Heart left ventricle (tissue), 16 donors: ENCODE results near the gene WWOX. TPM values are rescaled to one million over a fixed set of nuclear protein-coding genes. Genes with fewer than 3 reads are reported as not detected.
A peak's percentile ranks its signal among the peaks of the same experiment; 100 is the strongest.

ENCODE experiments used
- ATAC-seq, 4 donors: fragments of 200-7000 bp; cut with Tn5 transposase; one replicate each; pipeline ENCODE4 v1.9.1; 2020 to 2022; ENCODE audit warnings: moderate library complexity in 4 of 4, mild to moderate bottlenecking in 3 of 4, moderate number of reproducible peaks in 1 of 4
- DNase-seq, 5 donors: peaks; one replicate each; pipeline ENCODE4 v3.0.0-alpha.2; 2020
- H3K27ac ChIP-seq, 12 donors: fragments of 200-600 bp; sonication (generic) in 4 of 12; one replicate each; pipeline versions ENCODE4 v1.5.0 to v1.8.0; 2016 to 2022; ENCODE audit warnings: mild to moderate bottlenecking in 2 of 12
- H3K27me3 ChIP-seq, 9 donors: fragments of 200-600 bp; sonication (generic) in 2 of 9; one replicate each; pipeline versions ENCODE4 v1.5.1 to v1.8.0; 2016 to 2022; ENCODE audit warnings: mild to moderate bottlenecking in 3 of 9
- H3K36me3 ChIP-seq, 9 donors: fragments of 200-600 bp; sonication (generic) in 2 of 9; one replicate each; pipeline versions ENCODE4 v1.5.0 to v1.8.0; 2018 to 2022; ENCODE audit warnings: mild to moderate bottlenecking in 2 of 9
- H3K4me1 ChIP-seq, 12 donors: fragments of 200-600 bp; sonication (generic) in 4 of 12; one replicate each; pipeline versions ENCODE4 v1.5.0 to v1.8.0; 2016 to 2022; ENCODE audit warnings: mild to moderate bottlenecking in 3 of 12
- H3K4me3 ChIP-seq, 12 donors: fragments of 200-600 bp; sonication (generic) in 4 of 12; one replicate each; pipeline versions ENCODE4 v1.5.0 to v1.8.0; 2017 to 2022; ENCODE audit warnings: mild to moderate bottlenecking in 9 of 12, moderate library complexity in 4 of 12
- H3K9me3 ChIP-seq, 12 donors: fragments of 200-600 bp; sonication (generic) in 4 of 12; one replicate each; pipeline versions ENCODE4 v1.5.0 to v1.8.0; 2016 to 2022; ENCODE audit warnings: mild to moderate bottlenecking in 1 of 12
- CTCF ChIP-seq, 12 donors: fragments of 200-600 bp; sonication (generic) in 4 of 12; IDR thresholded peaks; one replicate each; pipeline versions ENCODE4 v1.5.0 to v1.8.0; 2018 to 2022; ENCODE audit warnings: antibody characterized with exemption in 12 of 12, mild to moderate bottlenecking in 5 of 12
- POLR2A ChIP-seq, 2 donors: fragments of 450-650 bp; IDR thresholded peaks; one replicate each; pipeline ENCODE4 v1.6.1; 2017; ENCODE audit warnings: antibody characterized with exemption in 2 of 2, mild to moderate bottlenecking in 2 of 2, moderate library complexity in 2 of 2
- WGBS, 4 donors: extraction: QIAGEN DNeasy Blood & Tissue Kit in 2 of 4; methylation state at CpG; one replicate each; pipeline versions ENCODE4 v1.1.5 to v1.1.7; 2013 to 2018; 5-methylcytosine and 5-hydroxymethylcytosine counted together
- intact Hi-C, 10 donors: fragments of 100-400 bp; cut with DNase I; formaldehyde crosslinking; loops; one replicate each; pipeline versions ENCODE4 v1.11.1 to v1.14.2; 2022
- polyA plus RNA-seq, 2 donors: library from polyadenylated mRNA; stranded (reverse); fragments of 200-250 nt; gene quantifications; one replicate each; pipeline ENCODE4 v1.2.3, GENCODE V29; 2013
- total RNA-seq, 9 donors: library from RNA; depleted of rRNA in 2 of 9; stranded (reverse); fragments of >200 nt in 2 of 9; fragmentation: NEBNext Ultra II Directional in 3 of 9; extraction: Animal tissue kit (Norgen Biotek cat#: 25700) in 3 of 9; gene quantifications; one replicate each; pipeline versions ENCODE4 v1.1.0 to v1.2.4, GENCODE V29; 2016 to 2023
- donor health status: ischemic (EF 13 %, LVEDD 7.1; RV severe dilation, severe dysfunction).
- donor health status: healthy with polysubstance abuse.
- donor health status: DM: no; HTN: yes; CAD: no.
- donor health status: DM: no; HTN: no; CAD: no.
- donor health status: ischemic (EF 25% LVEDD 6.9; RV normal size, moderate dysfunction).
- donor health status: ischemic (EF 25% LVEDD 5.7; RV mildly dilated, moderate dysfunction).
- donor health status: healthy.
- donor health status: DM: yes; HTN: yes; CAD: no.
- donor health status: ischemic (EF 35%, LVEDD 5.7; RV mildly dilated, moderate dysfunction).
- donor health status: nonischemic (EF 11% LVEDD 7.7; RV severe dilation, severe dysfunction).
- donor health status: DM: yes; HTN: yes; CAD: no.
- donor health status: PGD.
- donor health status: ischemic (EF 29% LVEDD 5.4; RV normal size, mild dysfunction).
- donor health status: nonischemic (EF 23%, LVEDD 6.1; RV moderate dilation, normal function).

Gene WWOX
- total and polyA plus RNA-seq, 11 donors, result 4.3 to 18.3 (median 9.1) TPM

GRCh38 chr16:78740269-78740668 lies 640.8 kb downstream of the WWOX start:
- H3K27me3 ChIP-seq, result no peaks in the 10 kb centered on the region
- DNase-seq (no peak), ATAC-seq (no peak)
- no peak overlapping the region for H3K27ac ChIP-seq
- intact Hi-C loops, result no loop called here
- H3K9me3 ChIP-seq, result no peaks in the 10 kb centered on the region
- H3K36me3 ChIP-seq, result no peaks in the 10 kb centered on the region
- 88 to 93% (median 90%) methylated on average over 12 of the region's 12 CpGs for WGBS, 4 donors
- peaks cover 0 to 13% (median 0%) of the 10 kb centered on the region in 12 donors for H3K4me1 ChIP-seq
- no peak overlapping the region for H3K4me3 ChIP-seq
- no peak for TF ChIP-seq POLR2A (IDR thresholded peaks at IDR 0.05)
- no peak for TF ChIP-seq CTCF (IDR thresholded peaks at IDR 0.05)

- TF ChIP-seq POLR2A (IDR thresholded peaks at IDR 0.05) (no peak), CTCF (IDR thresholded peaks at IDR 0.05) (no peak)
- Histone ChIP-seq H3K9me3 (no peaks in the 10 kb centered on the region), H3K4me1 (peaks cover 0 to 13% (median 0%) of the 10 kb centered on the region in 12 donors), H3K27me3 (no peaks in the 10 kb centered on the region), H3K4me3 (peak overlapping the region in 2 of 12 donors; percentile 12 to 38), H3K36me3 (no peaks in the 10 kb centered on the region), H3K27ac (peak overlapping the region in 2 of 12 donors; percentile 30 to 78)
- WGBS, 4 donors, result 71 to 77% (median 73%) methylated on average over 21 of the region's 21 CpGs
- DNase-seq (peak in 3 of 5 donors; percentile 10 to 33 (median 24)), ATAC-seq (peak in 2 of 4 donors; percentile 29 to 47)
- intact Hi-C loops, result no loop called here
Observed at GRCh38 chr16:78742501-78743283, 643.2 kb downstream of the WWOX start.

GRCh38 chr16:78743556-78743955 lies 644.1 kb downstream of the WWOX start:
- Histone ChIP-seq H3K27me3 (no peaks in the 10 kb centered on the region), H3K4me1 (peaks cover 0 to 13% (median 0%) of the 10 kb centered on the region in 12 donors), H3K9me3 (no peaks in the 10 kb centered on the region), H3K27ac (no peak overlapping the region), H3K4me3 (no peak overlapping the region), H3K36me3 (no peaks in the 10 kb centered on the region)
- 91 to 94% (median 93%) methylated on average over 4 of the region's 4 CpGs for WGBS, 4 donors
- no peak for TF ChIP-seq CTCF (IDR thresholded peaks at IDR 0.05)
- no peak for TF ChIP-seq POLR2A (IDR thresholded peaks at IDR 0.05)
- DNase-seq (no peak), ATAC-seq (no peak)
- intact Hi-C loops, result no loop called here

GRCh38 chr16:78744099-78744498 lies 644.6 kb downstream of the WWOX start:
- Histone ChIP-seq H3K36me3 (no peaks in the 10 kb centered on the region), H3K27ac (no peak overlapping the region), H3K4me1 (peaks cover 0 to 13% (median 0%) of the 10 kb centered on the region in 12 donors), H3K27me3 (no peaks in the 10 kb centered on the region), H3K9me3 (no peaks in the 10 kb centered on the region), H3K4me3 (no peak overlapping the region)
- TF ChIP-seq CTCF (IDR thresholded peaks at IDR 0.05) (no peak), POLR2A (IDR thresholded peaks at IDR 0.05) (no peak)
- WGBS, 4 donors, result 93 to 98% (median 97%) methylated on average over 5 of the region's 5 CpGs
- no peak for DNase-seq
- intact Hi-C loops, result no loop called here
- ATAC-seq, result no peak
